Ureter (tissue), 1 donor: ENCODE measurements around the gene HSPB7. TPM values are rescaled to one million over a fixed set of nuclear protein-coding genes. Genes with fewer than 3 reads are reported as not detected.
"Not testable (repeated sequence)": the region's sequence is repeated elsewhere in the genome, so short reads cannot be mapped to it uniquely, and the experiment has no call there.

Experiments
- DNase-seq: peaks from one replicate; pipeline ENCODE4 v3.0.0-alpha.2; 2020; ENCODE audit warnings: low spot score
- total RNA-seq: library from RNA; stranded (reverse); gene quantifications from one replicate; pipeline ENCODE4 v1.2.4, GENCODE V29; 2023
- donor health status: DM: yes; HTN: yes; CAD: no.

Gene HSPB7
- total RNA-seq, 1 donor from 2014 or later: 36.2 TPM

DNA sequence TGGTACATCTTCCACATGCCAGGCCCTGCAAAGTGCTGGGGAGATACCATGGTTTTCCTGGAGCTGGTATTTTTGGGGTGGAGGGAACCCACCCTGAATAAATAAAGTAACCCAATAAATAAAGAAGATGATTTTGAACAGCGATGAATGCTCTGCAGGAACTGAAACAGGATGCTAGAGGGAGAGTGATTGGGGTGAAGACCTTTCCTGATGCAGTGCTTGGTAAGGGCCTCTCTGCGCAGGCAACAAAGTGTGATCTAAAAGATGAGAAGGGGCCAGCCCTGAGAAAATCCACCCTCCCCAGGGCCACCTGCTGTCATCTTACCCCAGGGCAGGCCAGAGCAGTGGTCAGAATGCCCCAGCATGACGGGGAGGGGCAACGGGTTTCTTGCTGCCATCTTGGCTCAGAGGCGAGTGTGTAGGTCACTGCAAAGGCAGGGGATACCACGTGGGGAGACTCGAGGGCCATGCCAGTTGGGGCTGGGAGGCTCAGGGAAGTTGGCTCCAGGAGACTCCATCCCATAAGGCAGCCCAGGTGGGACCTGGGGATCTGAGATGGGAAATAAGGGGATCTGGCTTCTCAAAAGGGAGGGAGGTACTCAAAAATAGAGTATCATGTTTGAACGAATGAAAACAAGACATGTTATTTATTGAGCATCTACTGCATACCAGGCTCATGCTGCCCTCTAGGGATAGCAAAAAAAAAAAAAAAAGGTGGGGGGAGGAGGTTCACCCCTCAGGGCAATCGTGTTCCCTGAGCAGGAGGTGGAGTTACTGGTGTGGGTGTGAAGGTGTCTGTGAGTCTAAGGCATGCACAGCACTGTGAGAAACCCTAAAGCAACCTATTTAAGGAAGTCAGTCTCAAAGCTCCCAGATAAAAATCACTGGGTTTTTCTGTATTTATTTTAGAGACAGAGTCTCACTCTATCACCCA, 11.0 kb downstream of the HSPB7 start:
- DNase-seq: no peak

DNA sequence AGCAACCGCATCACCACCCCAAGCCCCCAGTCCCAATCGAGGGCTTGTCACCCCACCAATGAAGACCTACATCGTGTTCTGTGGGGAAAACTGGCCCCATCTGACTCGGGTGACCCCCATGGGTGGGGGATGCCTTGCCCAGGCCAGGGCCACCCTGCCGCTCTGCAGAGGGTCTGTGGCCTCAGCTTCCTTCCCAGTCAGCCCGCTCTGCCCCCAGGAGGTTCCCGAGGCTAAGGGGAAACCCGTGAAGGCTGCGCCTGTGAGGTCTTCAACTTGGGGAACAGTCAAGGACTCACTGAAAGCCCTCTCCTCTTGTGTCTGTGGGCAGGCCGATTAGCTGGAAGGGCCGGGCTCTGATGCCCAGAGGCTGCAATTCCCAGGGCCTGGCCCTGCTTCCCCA, 11.8 kb downstream of the HSPB7 start:
- DNase-seq: no peak

GRCh38 chr1:16005597-16005996, 12.2 kb downstream of the HSPB7 start:
- DNase-seq: no peak

GRCh38 chr1:16001274-16001673, 16.6 kb downstream of the HSPB7 start:
- not testable (repeated sequence) for DNase-seq

GRCh38 chr1:15998929-15999328, 18.9 kb downstream of the HSPB7 start:
- DNase-seq: no peak

DNA sequence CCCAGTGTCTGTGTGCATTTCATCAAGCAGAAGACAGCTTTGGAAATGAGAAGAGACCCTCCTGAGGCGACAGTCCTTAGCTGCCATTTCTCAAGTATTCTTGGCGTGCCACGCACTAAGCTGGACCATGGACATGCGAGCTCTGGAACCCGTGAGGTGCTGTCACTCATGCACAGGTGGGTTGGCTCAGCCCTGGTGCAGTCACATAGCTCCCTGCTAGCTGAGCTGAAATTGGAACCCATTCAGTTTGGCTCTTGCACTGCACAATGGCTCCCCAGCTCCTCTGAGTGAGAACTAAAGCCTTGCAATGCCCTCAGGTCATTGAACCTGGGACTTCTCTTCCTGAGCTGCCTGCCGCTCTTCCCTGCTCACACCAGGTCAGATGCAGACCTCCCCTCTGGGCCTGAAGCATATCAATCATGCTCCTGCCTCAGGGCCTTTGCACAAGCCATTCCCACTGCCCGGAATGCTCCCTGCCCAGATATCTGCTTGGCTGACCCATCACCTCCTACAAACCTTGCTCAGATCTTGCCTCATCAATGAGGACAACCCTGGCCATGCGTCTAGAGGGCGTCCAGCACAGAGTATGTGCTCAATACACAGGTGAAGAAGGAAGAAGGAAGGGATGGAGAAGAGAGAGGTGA, 20.1 kb downstream of the HSPB7 start:
- no peak for DNase-seq

DNA sequence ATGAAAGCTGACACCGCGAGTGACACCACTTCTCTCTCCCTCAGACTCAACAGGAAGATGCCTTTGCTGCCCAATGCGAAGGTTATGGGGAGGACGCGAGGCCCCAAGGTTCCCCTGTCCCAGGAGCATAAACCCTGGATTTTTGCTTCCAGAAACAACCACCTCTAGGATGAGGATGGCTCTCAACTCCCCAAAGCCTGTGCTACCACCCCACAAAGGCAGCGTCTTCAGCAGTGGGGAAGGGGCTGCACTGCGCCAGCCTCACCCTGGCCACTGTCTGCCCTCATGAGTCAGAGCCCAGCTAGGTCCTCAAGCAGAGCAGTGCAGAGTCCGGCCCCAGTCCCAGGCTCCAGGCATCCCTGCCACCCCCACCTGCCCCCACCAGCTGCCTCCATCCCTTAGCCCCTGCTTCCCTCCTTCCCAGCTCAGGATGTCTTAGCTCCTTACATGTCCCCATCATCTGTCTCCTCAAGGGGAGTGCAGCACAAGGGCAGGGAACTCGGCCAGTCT, 20.7 kb downstream of the HSPB7 start:
- no peak for DNase-seq

DNA sequence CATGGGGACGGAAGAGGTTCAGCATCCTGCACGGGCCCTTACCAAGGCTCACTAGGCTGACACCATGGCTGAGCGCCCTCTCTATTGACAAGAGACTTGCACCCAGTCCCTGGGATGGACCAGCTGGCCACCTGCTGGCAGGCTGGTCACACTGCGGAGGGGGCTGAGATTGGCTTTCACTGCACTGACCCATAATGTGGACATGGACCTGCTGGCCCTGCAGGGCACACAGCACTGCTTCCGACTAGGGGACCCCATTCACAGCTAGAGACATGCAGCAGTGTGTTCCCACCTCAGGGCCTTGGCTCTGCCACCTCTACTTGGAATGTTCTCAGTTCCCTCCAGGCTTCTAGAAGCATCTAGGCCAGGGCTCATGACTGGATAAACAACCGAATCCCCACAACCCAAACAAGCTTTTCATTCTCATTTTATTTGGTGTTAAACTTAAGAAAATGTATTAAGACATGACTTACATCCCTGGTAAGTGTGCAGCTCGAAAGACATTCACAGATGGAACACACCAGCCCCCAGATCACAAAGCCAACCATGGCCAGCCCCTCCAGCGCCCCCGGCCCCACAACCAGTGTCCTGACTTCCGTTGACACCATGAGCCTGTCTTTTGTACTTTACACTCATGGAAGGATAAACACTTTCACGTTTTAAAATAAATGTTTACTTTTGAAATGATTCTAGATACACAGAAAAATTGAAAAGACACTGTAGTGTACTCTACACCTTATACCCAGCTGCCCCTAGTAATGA, 23.1 kb downstream of the HSPB7 start:
- peak; percentile 65 for DNase-seq

- no peak for DNase-seq
These were observed 23.8 kb downstream of the HSPB7 start for GRCh38 chr1:15994081-15994480.

DNA sequence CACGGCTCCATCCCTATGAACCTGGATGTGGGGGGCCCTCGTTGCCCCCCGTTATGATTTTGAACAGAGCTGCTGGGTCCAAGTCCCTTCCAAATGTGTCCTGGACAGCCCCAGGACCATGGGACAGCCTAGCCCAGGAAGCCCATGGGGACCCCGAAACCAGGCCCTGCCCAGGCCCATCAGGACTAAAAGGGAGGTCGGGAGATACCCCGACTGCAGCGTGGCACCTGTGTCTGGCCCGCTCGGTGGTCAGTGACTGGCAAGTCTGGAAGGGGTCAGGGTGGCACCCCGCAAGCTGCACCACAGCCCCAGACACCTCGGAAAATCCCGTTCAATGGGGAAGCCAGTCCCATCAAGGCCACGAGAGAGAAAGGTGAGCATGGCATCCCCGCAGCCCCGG, 24.2 kb downstream of the HSPB7 start:
- no peak for DNase-seq

DNA sequence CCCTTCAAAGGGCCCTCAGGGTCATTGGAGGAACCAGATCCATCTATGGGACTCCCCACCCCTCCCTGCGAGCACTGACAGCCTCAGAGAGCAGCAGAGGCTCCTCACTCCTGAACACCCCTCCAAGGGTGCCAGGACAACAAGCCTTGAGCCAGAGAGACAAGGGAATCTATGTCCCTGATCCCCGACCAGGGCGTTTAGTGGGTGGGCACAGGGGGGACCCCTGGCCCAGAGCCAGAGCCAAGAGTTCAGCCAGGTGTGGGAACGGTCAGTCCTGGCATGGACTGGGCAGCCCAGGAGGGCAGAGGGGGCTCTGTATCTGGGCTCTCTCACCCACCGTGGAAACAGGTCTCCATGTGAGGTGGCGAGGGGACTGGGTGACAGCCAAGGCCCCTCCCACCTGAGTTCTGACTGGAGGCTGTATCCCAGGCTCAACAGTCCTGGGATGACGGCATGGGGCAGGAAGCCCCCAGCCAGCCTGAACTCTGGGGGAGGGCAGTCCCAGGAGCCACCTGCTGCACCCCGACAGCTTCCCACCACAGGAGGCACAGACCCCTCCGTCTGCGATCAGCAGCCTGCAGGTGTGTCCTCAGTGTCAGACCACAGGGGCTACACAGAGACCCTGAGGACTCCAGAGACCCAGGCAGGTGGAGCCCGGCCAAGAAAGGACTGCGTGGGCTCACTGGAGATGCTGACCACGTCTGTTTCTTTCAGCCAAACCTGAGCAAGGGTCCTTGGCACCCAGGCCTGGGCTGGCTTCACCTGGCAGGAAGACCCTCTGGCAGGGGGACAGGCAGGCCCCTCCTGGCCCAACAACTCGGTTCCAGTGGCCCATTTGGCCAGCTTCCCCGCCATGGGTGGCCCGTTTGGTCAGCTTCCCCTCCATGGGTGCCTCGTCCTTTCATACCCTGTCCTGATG, 25.0 kb downstream of the HSPB7 start:
- DNase-seq: no peak

DNA sequence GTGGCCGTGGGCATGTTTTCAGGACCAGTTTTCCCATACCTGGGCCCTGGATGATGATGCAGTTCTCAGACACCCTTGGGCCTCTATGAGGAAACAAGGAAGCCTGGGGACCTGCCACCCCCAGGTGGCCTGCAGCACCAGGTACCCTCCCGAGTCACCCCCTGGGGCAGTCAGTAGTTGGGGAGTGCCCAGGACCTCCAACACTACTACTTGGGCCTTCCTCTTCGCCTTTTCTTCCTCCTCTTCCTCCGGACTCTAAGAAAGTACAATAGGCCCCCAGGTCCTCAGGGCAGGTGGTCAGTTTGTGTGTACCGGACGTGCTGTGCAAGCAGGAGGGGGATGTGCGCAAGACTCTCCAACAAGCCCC, 25.7 kb downstream of the HSPB7 start:
- no peak for DNase-seq

DNA sequence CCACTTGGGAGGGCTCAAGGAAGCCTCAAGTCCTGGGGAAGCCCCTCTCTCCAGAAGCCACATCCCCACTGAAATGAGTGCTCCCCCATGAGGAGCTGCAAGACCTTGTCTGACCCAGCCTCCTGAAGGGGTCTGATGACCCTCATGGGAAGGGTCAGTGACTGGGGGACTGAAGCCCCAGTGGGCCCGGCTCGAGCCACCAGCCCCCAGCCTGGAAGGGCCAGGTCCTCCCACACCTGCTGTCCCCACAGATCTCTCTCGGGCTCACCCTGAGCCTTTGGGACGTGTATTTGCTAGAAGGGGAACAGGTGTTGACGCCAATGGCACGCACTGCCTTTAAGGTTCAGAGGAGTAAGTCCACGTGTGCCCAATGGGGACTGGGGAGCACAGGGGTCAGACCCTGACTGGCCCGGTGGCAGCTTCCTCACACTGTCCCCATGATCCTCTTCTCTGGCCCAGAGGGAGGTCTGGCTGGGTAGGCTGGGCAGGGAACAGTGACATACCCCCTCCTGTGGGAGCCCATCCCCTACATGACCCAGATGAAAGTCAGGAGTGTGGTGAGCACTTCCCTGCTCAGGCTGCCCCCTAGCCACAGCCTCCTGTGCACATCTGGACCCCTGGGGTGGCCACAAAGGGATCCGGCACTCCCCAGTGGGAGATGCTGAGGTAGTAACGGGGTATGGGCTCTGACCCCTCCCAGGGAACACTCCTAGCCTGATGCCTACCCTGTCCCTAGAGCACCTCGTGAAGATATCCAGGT, 26.2 kb downstream of the HSPB7 start:
- no peak for DNase-seq

GRCh38 chr1:15989776-15990175, 28.1 kb downstream of the HSPB7 start:
- no peak for DNase-seq

DNA sequence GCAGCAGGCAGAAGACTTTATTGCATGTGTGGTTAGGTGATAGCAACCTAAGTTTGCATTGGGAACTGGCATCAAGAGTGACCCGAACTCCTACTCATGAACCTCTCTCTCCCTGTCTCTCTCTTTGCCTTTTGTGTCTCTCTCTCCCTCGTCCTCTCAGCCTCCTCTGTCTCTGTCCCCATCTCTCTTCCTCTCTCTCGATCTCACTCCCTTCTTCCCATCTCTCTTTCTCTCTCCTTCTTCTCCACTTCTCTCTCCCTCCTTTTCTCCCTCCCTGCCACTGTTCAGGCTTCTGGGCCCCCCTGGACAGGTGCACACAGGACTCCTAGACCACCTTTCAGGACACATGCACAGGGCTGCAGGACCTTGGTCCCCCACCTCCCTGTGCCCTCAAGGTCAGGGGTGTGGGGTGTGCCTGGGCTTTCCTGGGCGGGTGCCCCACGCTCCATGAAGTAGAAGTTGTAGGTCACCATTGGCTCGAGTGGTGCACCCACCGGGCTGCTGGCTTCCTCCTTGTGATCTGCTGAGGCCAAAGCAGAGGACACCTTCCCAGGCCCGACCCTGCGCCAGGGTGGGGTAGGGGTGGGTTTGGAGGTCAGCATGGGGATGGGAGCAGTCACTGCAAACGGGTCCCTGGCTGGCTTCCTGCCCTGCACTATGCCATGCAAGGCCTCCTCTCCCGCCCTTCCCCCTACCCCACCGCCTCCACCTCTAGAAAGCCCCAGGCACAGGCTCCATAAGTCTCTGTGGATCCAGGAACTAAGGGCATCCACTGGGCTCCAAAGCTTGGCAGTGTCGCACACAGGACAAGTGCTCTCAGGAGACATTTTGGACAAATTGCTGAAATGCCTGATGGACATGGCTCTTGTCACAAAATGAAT, 28.7 kb downstream of the HSPB7 start:
- no peak for DNase-seq

GRCh38 chr1:15985611-15986297, 32.1 kb downstream of the HSPB7 start:
- DNase-seq: no peak

DNA sequence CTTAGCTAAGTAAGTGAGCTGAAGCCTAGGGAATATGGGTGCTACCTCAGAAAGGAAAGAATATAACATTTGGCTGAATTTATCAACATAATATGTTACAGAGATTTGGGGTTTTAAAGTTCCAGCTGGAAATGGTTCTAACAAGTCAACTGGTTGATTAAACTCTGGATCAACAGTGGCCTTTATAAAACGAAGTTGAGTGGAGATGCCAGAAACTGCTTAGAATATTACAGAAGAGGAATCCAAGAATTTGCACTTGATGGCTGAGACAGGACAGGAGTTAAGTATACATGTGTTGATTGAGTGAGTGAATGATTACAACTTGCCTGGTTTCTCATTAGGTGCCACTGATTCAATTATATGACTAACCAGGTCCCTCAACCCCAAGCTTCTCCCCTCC, 34.6 kb downstream of the HSPB7 start:
- DNase-seq: no peak

DNA sequence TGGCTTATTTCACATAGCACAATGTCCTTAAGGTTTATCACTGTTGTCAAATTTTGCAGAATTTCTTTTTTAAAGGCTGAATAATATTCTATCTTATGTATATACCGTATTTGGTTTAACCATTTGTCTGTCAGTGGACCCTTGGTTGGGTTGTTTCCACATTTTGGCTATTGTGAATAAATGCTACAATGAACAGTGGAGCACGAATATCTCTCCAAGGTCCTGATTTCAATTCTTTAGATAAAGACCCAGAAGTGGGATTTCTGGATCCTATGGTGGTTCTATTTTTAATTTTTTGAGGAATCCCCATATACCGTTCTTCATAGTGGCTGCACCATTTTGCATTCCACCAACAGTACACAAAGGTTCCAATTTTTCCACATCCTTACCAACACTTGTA, 36.2 kb downstream of the HSPB7 start:
- no peak for DNase-seq

DNA sequence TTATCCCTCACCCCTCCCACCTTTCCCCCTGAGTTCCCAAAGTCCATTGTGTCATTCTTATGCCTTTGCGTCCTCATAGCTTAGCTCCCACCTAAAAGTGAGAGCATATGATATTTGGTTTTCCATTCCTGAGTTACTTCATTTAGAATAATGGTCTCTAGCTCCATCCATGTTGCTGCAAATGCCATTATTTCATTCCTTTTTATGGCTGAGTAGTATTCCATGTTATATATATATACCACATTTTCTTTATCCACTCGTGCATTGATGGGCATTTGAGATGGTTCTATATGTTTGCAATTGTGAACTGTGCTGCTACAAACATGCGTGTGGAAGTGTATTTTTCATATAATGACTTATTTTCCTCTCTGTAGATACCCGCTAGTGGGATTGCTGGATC, 39.9 kb downstream of the HSPB7 start:
- not testable (repeated sequence) for DNase-seq
